Kidney epithelial cell (primary cell): Measurements from ENCODE around the gene MBOAT1. TPM values are rescaled to one million over a fixed set of nuclear protein-coding genes. Genes with fewer than 3 reads are reported as not detected.

Experiments used
- DNase-seq: peaks from one replicate; pipeline ENCODE4 v3.0.0-alpha.2; 2010; ENCODE audit warnings: low read depth
- H3K27me3 ChIP-seq: 2 replicates; pipeline ENCODE4 v1.6.0; 2011; ENCODE audit warnings: low read length; ENCODE audit not compliant: control insufficient read depth, insufficient read depth
- H3K36me3 ChIP-seq: 2 replicates; pipeline ENCODE4 v1.5.1; 2011; ENCODE audit warnings: low read length; ENCODE audit not compliant: control insufficient read depth, insufficient read depth
- H3K4me3 ChIP-seq: 2 replicates; pipeline ENCODE4 v1.5.1; 2011; ENCODE audit warnings: low read depth, mild to moderate bottlenecking, control low read depth, low read length
- CTCF ChIP-seq: IDR thresholded peaks from 2 replicates; pipeline ENCODE4 v1.5.1; 2011; ENCODE audit warnings: mild to moderate bottlenecking, moderate library complexity, low read length, control low read depth, inconsistent platforms; ENCODE audit not compliant: insufficient read depth, poor library complexity, severe bottlenecking
- total RNA-seq: library from RNA; depleted of rRNA; stranded (reverse); fragments of >200 nt; gene quantifications from 2 replicates; pipeline ENCODE4 v1.2.3, GENCODE V29; 2015

Gene MBOAT1
- total RNA-seq, 1 donor from 2014 or later = 12.0 TPM

- no peak for TF ChIP-seq CTCF
- no peak for DNase-seq
- no peaks in the 10 kb centered on the region for H3K36me3 ChIP-seq
Measured at GRCh38 chr6:20169786-20170185, 42.5 kb downstream of the MBOAT1 start.

GRCh38 chr6:20169119-20169557 is 43.1 kb downstream of the MBOAT1 start:
- no peak for DNase-seq
- no peak for TF ChIP-seq CTCF
- Histone ChIP-seq H3K4me3 (no peak overlapping the region), H3K36me3 (no peaks in the 10 kb centered on the region), H3K27me3 (no peaks in the 10 kb centered on the region)

More at GRCh38 chr6:20169786-20170185, 42.5 kb downstream of the MBOAT1 start:
- Histone ChIP-seq H3K27me3 (no peaks in the 10 kb centered on the region), H3K4me3 (no peak overlapping the region)

GRCh38 chr6:20168690-20169089 is 43.6 kb downstream of the MBOAT1 start:
- Histone ChIP-seq H3K36me3 (no peaks in the 10 kb centered on the region), H3K4me3 (no peak overlapping the region)
- no peak for TF ChIP-seq CTCF

GRCh38 chr6:20167601-20168000 is 44.7 kb downstream of the MBOAT1 start:
- H3K27me3 ChIP-seq = no peaks in the 10 kb centered on the region
- no peak for TF ChIP-seq CTCF
- H3K36me3 ChIP-seq = no peaks in the 10 kb centered on the region
- DNase-seq = no peak
- no peak overlapping the region for H3K4me3 ChIP-seq

More at GRCh38 chr6:20168690-20169089, 43.6 kb downstream of the MBOAT1 start:
- H3K27me3 ChIP-seq = no peaks in the 10 kb centered on the region
- no peak for DNase-seq

- Histone ChIP-seq H3K4me3 (no peak overlapping the region), H3K36me3 (no peaks in the 10 kb centered on the region), H3K27me3 (no peaks in the 10 kb centered on the region)
- no peak for TF ChIP-seq CTCF
- DNase-seq = no peak
Measured at GRCh38 chr6:20166210-20166609, 46.1 kb downstream of the MBOAT1 start.

GRCh38 chr6:20162515-20162914 is 49.8 kb downstream of the MBOAT1 start:
- no peaks in the 10 kb centered on the region for H3K27me3 ChIP-seq
- DNase-seq = no peak
- TF ChIP-seq CTCF = no peak
- H3K4me3 ChIP-seq = no peak overlapping the region
- H3K36me3 ChIP-seq = no peaks in the 10 kb centered on the region
